GM12878 (cell line): Measurements from ENCODE around the gene DHX38.
A peak's percentile ranks its signal among the peaks of the same experiment; 100 is the strongest.

ENCODE experiments used
- ATF7 ChIP-seq: fragments of 450-650 bp; IDR thresholded peaks from 2 replicates; pipeline ENCODE4 v1.6.1; 2016; ENCODE audit warnings: low read depth, mild to moderate bottlenecking
- CREB1 ChIP-seq: IDR thresholded peaks from 2 replicates; pipeline ENCODE4 v1.6.1; 2012; ENCODE audit warnings: low read depth, mild to moderate bottlenecking, inconsistent platforms
- ETV6 ChIP-seq, 2 experiments: fragments of 450-650 bp in 1 of 2; IDR thresholded peaks in 1 of 2; conservative IDR thresholded peaks in 1 of 2; 2 replicates each; pipeline ENCODE4 v1.6.1; 2014; ENCODE audit warnings: antibody characterized with exemption in 1 of 2, borderline replicate concordance in 1 of 2, low read depth in 1 of 2, mild to moderate bottlenecking in 1 of 2, moderate library complexity in 1 of 2
- EZH2 ChIP-seq: IDR thresholded peaks from 2 replicates; pipeline ENCODE4 v1.6.1; 2012; ENCODE audit warnings: low read depth, mild to moderate bottlenecking, control low read depth, inconsistent platforms, low read length, borderline replicate concordance; ENCODE audit not compliant: control insufficient read depth
- HDAC6 ChIP-seq: fragments of 200-600 bp; sonication (generic); IDR thresholded peaks from one replicate; pipeline ENCODE4 v1.8.0; 2017; ENCODE audit warnings: antibody characterized with exemption; ENCODE audit not compliant: unreplicated experiment
- JUND ChIP-seq: IDR thresholded peaks from 2 replicates; pipeline ENCODE4 v1.6.1; 2012; ENCODE audit warnings: low read depth, mild to moderate bottlenecking, low read length, improper control_type of control experiment, moderate library complexity
- MXI1 ChIP-seq: fragments of 150-350 bp; IDR thresholded peaks from 2 replicates; pipeline ENCODE4 v1.6.1; 2011; ENCODE audit warnings: low read depth, mild to moderate bottlenecking, inconsistent platforms, low read length, improper control_type of control experiment
- POLR2A ChIP-seq: IDR thresholded peaks from 2 replicates; pipeline ENCODE4 v1.6.1; 2011; ENCODE audit warnings: low read depth, mild to moderate bottlenecking, low read length
- POLR2AphosphoS2 ChIP-seq: IDR thresholded peaks from 2 replicates; pipeline ENCODE4 v1.6.1; 2011; ENCODE audit warnings: low read depth, mild to moderate bottlenecking, low read length, improper control_type of control experiment, moderate library complexity
- POLR2AphosphoS5 ChIP-seq: IDR thresholded peaks from 2 replicates; pipeline ENCODE4 v1.6.1; 2011; ENCODE audit warnings: mild to moderate bottlenecking, low read length, inconsistent platforms
- RAD21 ChIP-seq: IDR thresholded peaks from 2 replicates; pipeline ENCODE4 v1.6.1; 2011; ENCODE audit warnings: mild to moderate bottlenecking, low read depth, low read length, moderate library complexity; ENCODE audit not compliant: insufficient read depth
- TF ChIP-seq, protein P1 (sequence below), 3 experiments: IDR thresholded peaks in 2 of 3; conservative IDR thresholded peaks in 1 of 3; 2 replicates each; pipeline ENCODE4 v1.5.1; 2011; ENCODE audit warnings: low read depth in 3 of 3, low read length in 3 of 3, mild to moderate bottlenecking in 3 of 3, control low read depth in 2 of 3, moderate library complexity in 2 of 3, inconsistent platforms in 1 of 3, mixed read lengths in 1 of 3; ENCODE audit not compliant: control insufficient read depth in 2 of 3, insufficient read depth in 1 of 3; ENCODE audit errors: extremely low read depth in 1 of 3
- TF ChIP-seq, protein P2 (sequence below): IDR thresholded peaks from 2 replicates; pipeline ENCODE4 v1.6.1; 2012; ENCODE audit warnings: low read depth, low read length, improper control_type of control experiment
- TF ChIP-seq, protein P3 (sequence below): IDR thresholded peaks from 2 replicates; pipeline ENCODE4 v1.6.1; 2012; ENCODE audit warnings: low read length, inconsistent platforms

DNA sequence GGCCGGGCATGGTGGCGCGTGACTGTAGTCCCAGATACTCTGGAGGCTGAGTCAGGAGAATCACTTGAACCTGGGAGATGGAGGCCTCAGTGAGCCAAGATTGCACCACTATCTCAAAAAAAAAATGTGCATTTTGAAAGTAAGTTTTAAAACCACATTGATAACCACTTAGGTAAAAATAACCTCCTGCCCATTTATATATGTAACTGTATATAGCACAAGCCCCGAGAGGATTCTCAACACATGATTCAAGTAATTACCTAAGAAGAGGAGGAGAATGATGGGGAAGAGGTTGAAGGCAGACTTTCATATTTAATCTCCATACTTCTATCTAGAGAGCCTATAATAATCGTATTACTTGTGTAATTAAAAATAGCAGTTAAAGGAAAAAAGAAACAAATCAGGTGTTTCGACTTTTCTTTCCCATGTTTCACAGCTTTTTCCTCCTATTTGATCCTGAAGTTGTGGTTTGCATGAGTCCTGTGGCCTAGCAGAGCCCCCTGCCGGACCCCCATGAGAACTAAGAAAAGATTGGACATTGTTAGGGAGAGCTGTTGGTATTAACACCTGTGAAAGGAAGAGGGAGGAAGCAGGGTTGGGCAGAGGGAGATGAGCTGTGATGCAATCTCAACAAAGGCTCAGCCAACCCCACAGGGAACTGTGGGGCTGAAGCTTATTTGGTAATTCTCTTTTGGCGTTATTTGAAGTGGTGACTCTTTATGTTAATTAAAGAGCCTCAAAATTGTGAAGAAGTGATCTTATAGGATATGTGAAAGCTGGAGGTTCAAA, 56.2 kb downstream of the DHX38 start:
- TF ChIP-seq POLR2AphosphoS5, result no peak
- TF ChIP-seq ATF7, result no peak
- no peak for TF ChIP-seq MXI1
- no peak for TF ChIP-seq CREB1
- TF ChIP-seq, protein P1, sequence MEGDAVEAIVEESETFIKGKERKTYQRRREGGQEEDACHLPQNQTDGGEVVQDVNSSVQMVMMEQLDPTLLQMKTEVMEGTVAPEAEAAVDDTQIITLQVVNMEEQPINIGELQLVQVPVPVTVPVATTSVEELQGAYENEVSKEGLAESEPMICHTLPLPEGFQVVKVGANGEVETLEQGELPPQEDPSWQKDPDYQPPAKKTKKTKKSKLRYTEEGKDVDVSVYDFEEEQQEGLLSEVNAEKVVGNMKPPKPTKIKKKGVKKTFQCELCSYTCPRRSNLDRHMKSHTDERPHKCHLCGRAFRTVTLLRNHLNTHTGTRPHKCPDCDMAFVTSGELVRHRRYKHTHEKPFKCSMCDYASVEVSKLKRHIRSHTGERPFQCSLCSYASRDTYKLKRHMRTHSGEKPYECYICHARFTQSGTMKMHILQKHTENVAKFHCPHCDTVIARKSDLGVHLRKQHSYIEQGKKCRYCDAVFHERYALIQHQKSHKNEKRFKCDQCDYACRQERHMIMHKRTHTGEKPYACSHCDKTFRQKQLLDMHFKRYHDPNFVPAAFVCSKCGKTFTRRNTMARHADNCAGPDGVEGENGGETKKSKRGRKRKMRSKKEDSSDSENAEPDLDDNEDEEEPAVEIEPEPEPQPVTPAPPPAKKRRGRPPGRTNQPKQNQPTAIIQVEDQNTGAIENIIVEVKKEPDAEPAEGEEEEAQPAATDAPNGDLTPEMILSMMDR (IDR thresholded peaks at IDR 0.05 in 2 of 3, conservative IDR thresholded peaks at IDR 0.05 in 1 of 3; ENCODE audit: control insufficient read depth in 2 of 3, extremely low read depth in 1 of 3, insufficient read depth in 1 of 3, low read depth in 3 of 3, low read length in 3 of 3), result no peak
- TF ChIP-seq EZH2, result no peak
- TF ChIP-seq, protein P2, sequence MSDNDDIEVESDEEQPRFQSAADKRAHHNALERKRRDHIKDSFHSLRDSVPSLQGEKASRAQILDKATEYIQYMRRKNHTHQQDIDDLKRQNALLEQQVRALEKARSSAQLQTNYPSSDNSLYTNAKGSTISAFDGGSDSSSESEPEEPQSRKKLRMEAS, result no peak
- TF ChIP-seq POLR2AphosphoS2, result no peak
- TF ChIP-seq POLR2A, result no peak
- no peak for TF ChIP-seq ETV6 (conservative IDR thresholded peaks at IDR 0.05 in 1 of 2, IDR thresholded peaks at IDR 0.05 in 1 of 2; ENCODE audit: borderline replicate concordance in 1 of 2, low read depth in 1 of 2)
- TF ChIP-seq JUND, result no peak
- TF ChIP-seq HDAC6, result no peak
- TF ChIP-seq RAD21, result 0 out of 2 replicates have a peak, but pooled peaks have one; percentile 12
- TF ChIP-seq, protein P3, sequence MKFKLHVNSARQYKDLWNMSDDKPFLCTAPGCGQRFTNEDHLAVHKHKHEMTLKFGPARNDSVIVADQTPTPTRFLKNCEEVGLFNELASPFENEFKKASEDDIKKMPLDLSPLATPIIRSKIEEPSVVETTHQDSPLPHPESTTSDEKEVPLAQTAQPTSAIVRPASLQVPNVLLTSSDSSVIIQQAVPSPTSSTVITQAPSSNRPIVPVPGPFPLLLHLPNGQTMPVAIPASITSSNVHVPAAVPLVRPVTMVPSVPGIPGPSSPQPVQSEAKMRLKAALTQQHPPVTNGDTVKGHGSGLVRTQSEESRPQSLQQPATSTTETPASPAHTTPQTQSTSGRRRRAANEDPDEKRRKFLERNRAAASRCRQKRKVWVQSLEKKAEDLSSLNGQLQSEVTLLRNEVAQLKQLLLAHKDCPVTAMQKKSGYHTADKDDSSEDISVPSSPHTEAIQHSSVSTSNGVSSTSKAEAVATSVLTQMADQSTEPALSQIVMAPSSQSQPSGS, result no peak
